Smooth muscle cell (in vitro differentiated cells): ENCODE data around the gene GIMAP8. TPM values are rescaled to one million over a fixed set of nuclear protein-coding genes. Genes with fewer than 3 reads are reported as not detected.

Experiments used
- DNase-seq: peaks from one replicate; lab custom pipeline; 2025; ENCODE audit not compliant: unreplicated experiment; lab: John Stamatoyannopoulos, UW
- H2AFZ ChIP-seq: fragments of 200-600 bp; sonication (generic); 2 replicates; pipeline ENCODE4 v1.6.0; 2016; ENCODE audit warnings: antibody characterized with exemption, low read depth, mild to moderate bottlenecking
- H3F3A ChIP-seq: fragments of 200-600 bp; sonication (generic); 2 replicates; pipeline ENCODE4 v1.6.0; 2017; ENCODE audit warnings: antibody characterized with exemption, low read depth
- H3K27ac ChIP-seq: fragments of 200-600 bp; sonication (generic); 2 replicates; pipeline ENCODE4 v1.5.1; 2016; ENCODE audit warnings: low read depth, mild to moderate bottlenecking
- H3K27me3 ChIP-seq: fragments of 200-600 bp; sonication (generic); 2 replicates; pipeline ENCODE4 v1.6.1; 2016; ENCODE audit warnings: low read depth, mild to moderate bottlenecking
- H3K36me3 ChIP-seq: fragments of 200-600 bp; sonication (generic); 2 replicates; pipeline ENCODE4 v1.5.1; 2016; ENCODE audit warnings: low read depth
- H3K4me1 ChIP-seq: fragments of 200-600 bp; sonication (generic); 2 replicates; pipeline ENCODE4 v1.5.1; 2016; ENCODE audit warnings: low read depth
- H3K4me2 ChIP-seq: fragments of 200-600 bp; sonication (generic); 2 replicates; pipeline ENCODE4 v1.6.0; 2016; ENCODE audit warnings: mild to moderate bottlenecking
- H3K4me3 ChIP-seq: fragments of 200-600 bp; sonication (generic); 2 replicates; pipeline ENCODE4 v1.5.1; 2016; ENCODE audit warnings: mild to moderate bottlenecking
- H3K79me2 ChIP-seq: fragments of 200-600 bp; sonication (generic); 2 replicates; pipeline ENCODE4 v1.6.0; 2016; ENCODE audit warnings: low read depth, mild to moderate bottlenecking
- H3K9ac ChIP-seq: fragments of 200-600 bp; sonication (generic); 2 replicates; pipeline ENCODE4 v1.6.0; 2016; ENCODE audit warnings: low read depth
- H3K9me3 ChIP-seq: fragments of 200-600 bp; sonication (generic); replicated peaks from 2 replicates; pipeline ENCODE4 v1.5.1; 2016; ENCODE audit warnings: low read depth
- H4K20me1 ChIP-seq: fragments of 200-600 bp; sonication (generic); 2 replicates; pipeline ENCODE4 v1.6.0; 2016; ENCODE audit warnings: low read depth
- WGBS: methylation state at CpG from one replicate; pipeline ENCODE4 v1.1.7; 2016; ENCODE audit warnings: low lambda C conversion rate; 5-methylcytosine and 5-hydroxymethylcytosine counted together
- polyA plus RNA-seq: library from polyadenylated mRNA; unstranded; fragments of >200 nt; fragmentation: Nextera tagmentation; extraction: Ambion mirVana; gene quantifications from 2 replicates; pipeline ENCODE4 v1.2.1, GENCODE V29; 2016
- total RNA-seq: library from RNA; depleted of rRNA; stranded (reverse); fragments of >200 nt; gene quantifications from 2 replicates; pipeline ENCODE4 v1.2.3, GENCODE V29; 2014
- TF ChIP-seq, protein P1 (sequence below): fragments of 200-600 bp; sonication (generic); IDR thresholded peaks from 2 replicates; pipeline ENCODE4 v1.5.1; 2017; ENCODE audit warnings: borderline replicate concordance, mild to moderate bottlenecking, antibody characterized with exemption; ENCODE audit not compliant: insufficient read depth, poor library complexity, severe bottlenecking

The GIMAP8 gene
- total and polyA plus RNA-seq, 2 experiments from 2014 or later = not detected

DNA sequence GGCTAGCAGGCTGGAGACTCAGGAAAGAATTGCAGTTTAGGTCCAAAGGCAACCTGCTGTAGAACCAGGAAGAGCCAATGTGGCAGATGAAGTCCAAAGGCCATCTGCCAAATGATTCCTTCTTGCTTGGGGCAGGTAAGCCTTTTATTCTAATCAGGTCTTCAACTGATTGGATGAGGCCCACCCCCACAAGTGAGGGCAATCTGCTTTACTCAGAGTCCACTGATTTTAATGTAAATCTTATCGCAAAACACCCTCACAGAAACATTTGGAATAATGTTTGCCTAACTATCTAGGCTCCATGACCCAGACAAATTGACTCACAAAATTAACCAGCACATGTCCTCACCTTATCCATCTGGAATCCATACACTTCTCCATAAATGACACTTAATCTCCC lies 7.8 kb downstream of the GIMAP8 start:
- no peaks in the 10 kb centered on the region for H3K9me3 ChIP-seq
- DNase-seq = no peak
- H3K27ac ChIP-seq = no peak overlapping the region
- no peaks in the 10 kb centered on the region for H4K20me1 ChIP-seq
- no peak overlapping the region for H2AFZ ChIP-seq
- H3K9ac ChIP-seq = no peak overlapping the region
- no peaks in the 10 kb centered on the region for H3K79me2 ChIP-seq
- 96% methylated on average over 1 of the region's 1 CpG for WGBS
- H3K27me3 ChIP-seq = no peaks in the 10 kb centered on the region
- H3K4me1 ChIP-seq = no peaks in the 10 kb centered on the region
- TF ChIP-seq, protein P1, sequence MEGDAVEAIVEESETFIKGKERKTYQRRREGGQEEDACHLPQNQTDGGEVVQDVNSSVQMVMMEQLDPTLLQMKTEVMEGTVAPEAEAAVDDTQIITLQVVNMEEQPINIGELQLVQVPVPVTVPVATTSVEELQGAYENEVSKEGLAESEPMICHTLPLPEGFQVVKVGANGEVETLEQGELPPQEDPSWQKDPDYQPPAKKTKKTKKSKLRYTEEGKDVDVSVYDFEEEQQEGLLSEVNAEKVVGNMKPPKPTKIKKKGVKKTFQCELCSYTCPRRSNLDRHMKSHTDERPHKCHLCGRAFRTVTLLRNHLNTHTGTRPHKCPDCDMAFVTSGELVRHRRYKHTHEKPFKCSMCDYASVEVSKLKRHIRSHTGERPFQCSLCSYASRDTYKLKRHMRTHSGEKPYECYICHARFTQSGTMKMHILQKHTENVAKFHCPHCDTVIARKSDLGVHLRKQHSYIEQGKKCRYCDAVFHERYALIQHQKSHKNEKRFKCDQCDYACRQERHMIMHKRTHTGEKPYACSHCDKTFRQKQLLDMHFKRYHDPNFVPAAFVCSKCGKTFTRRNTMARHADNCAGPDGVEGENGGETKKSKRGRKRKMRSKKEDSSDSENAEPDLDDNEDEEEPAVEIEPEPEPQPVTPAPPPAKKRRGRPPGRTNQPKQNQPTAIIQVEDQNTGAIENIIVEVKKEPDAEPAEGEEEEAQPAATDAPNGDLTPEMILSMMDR = no peak
- no peak overlapping the region for H3K4me3 ChIP-seq
- H3F3A ChIP-seq = no peaks in the 10 kb centered on the region
- no peak overlapping the region for H3K4me2 ChIP-seq
- H3K36me3 ChIP-seq = no peaks in the 10 kb centered on the region

DNA sequence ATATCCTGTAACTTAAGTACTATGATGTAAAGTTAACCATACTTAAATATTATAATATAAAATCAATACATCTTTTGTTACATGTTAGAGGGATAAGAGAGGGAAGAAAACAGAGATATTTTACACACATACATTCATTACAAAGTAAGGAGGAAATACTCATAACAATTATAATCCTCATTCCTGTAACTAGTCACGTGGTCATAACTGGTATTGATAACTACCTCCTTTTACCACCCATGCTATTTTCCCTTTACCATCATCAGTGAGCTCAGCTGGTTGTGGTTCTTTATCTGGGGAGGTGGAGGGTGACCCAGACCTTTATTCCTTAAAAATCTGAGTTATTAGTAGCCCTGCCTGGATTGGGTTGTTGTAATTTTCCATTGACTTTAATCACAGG lies 8.3 kb downstream of the GIMAP8 start:
- DNase-seq = no peak
- WGBS = 57% methylated on average over 1 of the region's 1 CpG
- Histone ChIP-seq H3K79me2 (no peaks in the 10 kb centered on the region), H3K27ac (no peak overlapping the region), H3K4me2 (no peak overlapping the region), H2AFZ (no peak overlapping the region), H3K36me3 (no peaks in the 10 kb centered on the region), H3K9me3 (no peaks in the 10 kb centered on the region), H3K9ac (no peak overlapping the region), H3K27me3 (no peaks in the 10 kb centered on the region), H3F3A (no peaks in the 10 kb centered on the region), H3K4me1 (no peaks in the 10 kb centered on the region), H4K20me1 (no peaks in the 10 kb centered on the region), H3K4me3 (no peak overlapping the region)
- TF ChIP-seq, protein P1 = no peak

DNA sequence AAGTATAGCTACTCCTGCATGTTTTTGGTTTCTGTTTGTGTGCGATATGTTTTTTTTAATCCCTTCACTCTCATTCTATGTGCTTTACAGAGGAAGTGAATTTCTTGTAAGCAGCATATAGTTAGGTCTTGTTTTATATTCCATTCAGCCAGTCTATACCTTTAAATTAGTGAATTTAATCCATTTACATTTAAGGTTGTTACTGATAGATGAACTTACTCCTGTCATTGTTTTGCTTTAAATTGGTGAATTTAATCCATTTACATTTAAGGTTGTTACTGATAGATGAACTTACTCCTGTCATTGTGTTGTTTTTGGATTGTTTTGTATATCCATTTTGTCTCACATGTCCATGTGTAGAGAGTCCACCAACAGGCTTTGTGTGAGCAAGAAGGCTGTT lies 11.1 kb downstream of the GIMAP8 start:
- Histone ChIP-seq H3K4me1 (no peaks in the 10 kb centered on the region), H3K9ac (no peak overlapping the region), H4K20me1 (no peaks in the 10 kb centered on the region), H3K27me3 (no peaks in the 10 kb centered on the region), H2AFZ (no peak overlapping the region), H3F3A (no peaks in the 10 kb centered on the region), H3K4me2 (no peak overlapping the region), H3K27ac (no peak overlapping the region), H3K9me3 (no peaks in the 10 kb centered on the region), H3K36me3 (no peaks in the 10 kb centered on the region), H3K4me3 (no peak overlapping the region), H3K79me2 (no peaks in the 10 kb centered on the region)
- WGBS = 77% methylated on average over 1 of the region's 1 CpG
- TF ChIP-seq, protein P1 = no peak
- DNase-seq = no peak

DNA sequence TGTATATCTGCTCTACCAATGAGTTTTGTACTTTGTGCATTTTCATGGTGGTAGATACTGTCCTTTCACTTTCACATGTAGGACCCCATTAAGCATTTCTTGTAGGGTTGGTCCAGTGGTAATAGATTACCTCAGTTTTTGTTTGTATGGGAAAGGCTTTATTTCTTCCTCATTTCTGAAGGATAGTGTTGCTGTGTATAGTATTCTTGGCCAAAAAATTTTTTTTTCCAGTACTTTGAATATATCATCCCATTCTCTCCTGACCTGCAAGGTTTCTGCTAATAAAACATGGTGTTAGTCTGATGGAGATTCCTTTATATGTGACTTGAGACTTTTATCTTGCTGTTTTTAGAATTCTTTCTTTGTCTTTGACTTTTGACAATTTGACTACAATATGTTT lies 12.0 kb downstream of the GIMAP8 start:
- Histone ChIP-seq H4K20me1 (no peaks in the 10 kb centered on the region), H3F3A (no peaks in the 10 kb centered on the region), H3K27me3 (no peaks in the 10 kb centered on the region), H3K9ac (no peak overlapping the region), H3K4me1 (no peaks in the 10 kb centered on the region), H3K4me3 (no peak overlapping the region), H3K9me3 (no peaks in the 10 kb centered on the region), H3K27ac (no peak overlapping the region), H2AFZ (no peak overlapping the region), H3K79me2 (no peaks in the 10 kb centered on the region), H3K4me2 (no peak overlapping the region), H3K36me3 (no peaks in the 10 kb centered on the region)
- TF ChIP-seq, protein P1 = no peak
- no peak for DNase-seq
